GM12892 (cell line): ENCODE measurements around the gene POU2F2.

ENCODE experiments used
- POLR2A ChIP-seq: IDR thresholded peaks from 2 replicates; pipeline ENCODE4 v1.6.1; 2011; ENCODE audit warnings: low read depth, low read length, control low read depth
- POLR2AphosphoS5 ChIP-seq: IDR thresholded peaks from 2 replicates; pipeline ENCODE4 v1.6.1; 2011; ENCODE audit warnings: low read depth, low read length, control low read depth
- TAF1 ChIP-seq: IDR thresholded peaks from 2 replicates; pipeline ENCODE4 v1.6.1; 2011; ENCODE audit warnings: low read depth, mild to moderate bottlenecking, control low read depth, low read length, borderline replicate concordance

DNA sequence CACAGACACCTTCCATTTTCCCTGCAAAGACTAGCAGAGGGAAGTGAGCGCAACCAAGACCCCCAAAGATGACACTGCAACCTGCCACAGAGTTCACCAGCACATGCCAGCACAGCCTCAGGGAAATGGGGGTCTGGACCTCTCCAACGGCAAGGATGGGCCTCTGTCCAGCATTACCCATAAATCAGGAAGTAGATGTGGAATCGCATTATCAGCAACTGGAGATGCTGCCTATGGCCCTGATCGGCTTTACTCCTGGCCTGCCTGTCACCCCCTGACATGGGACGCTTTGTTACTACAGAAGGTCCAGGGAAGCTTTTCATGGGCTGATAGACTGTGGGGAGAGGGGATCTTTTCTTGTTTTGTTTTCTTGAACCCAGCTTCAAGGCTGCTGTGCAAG is 41.4 kb upstream of the POU2F2 start:
- no peak for TF ChIP-seq POLR2A
- TF ChIP-seq TAF1: no peak
- TF ChIP-seq POLR2AphosphoS5: no peak
